Tibial artery (tissue), 4 donors: Measurements from ENCODE around the gene NR2C1.
"Not testable (repeated sequence)": the region's sequence is repeated elsewhere in the genome, so short reads cannot be mapped to it uniquely, and the experiment has no call there.

Experiments
- DNase-seq, 2 donors: peaks; one replicate each; pipeline ENCODE4 v3.0.0-alpha.2; 2019
- H3K27ac ChIP-seq, 2 donors: fragments of 200-600 bp; sonication (generic) in 1 of 2; 1 replicate in 1 of 2; 2 replicates in 1 of 2; pipeline ENCODE4 v1.5.1; 2018 to 2019; ENCODE audit warnings: mild to moderate bottlenecking in 1 of 2
- H3K27me3 ChIP-seq, 2 donors: fragments of 200-600 bp; sonication (generic) in 1 of 2; one replicate each; pipeline versions ENCODE4 v1.5.1 to v1.6.0; 2016 to 2019
- H3K36me3 ChIP-seq, 3 donors: fragments of 200-600 bp; sonication (generic) in 2 of 3; one replicate each; pipeline ENCODE4 v1.5.1; 2016 to 2019; ENCODE audit warnings: mild to moderate bottlenecking in 2 of 3
- H3K4me1 ChIP-seq, 4 donors: fragments of 200-600 bp; sonication (generic) in 2 of 4; 1 replicate in 3 of 4; 2 replicates in 1 of 4; pipeline ENCODE4 v1.5.1; 2016 to 2019
- H3K4me3 ChIP-seq, 2 donors: fragments of 200-600 bp; sonication (generic) in 1 of 2; 1 replicate in 1 of 2; 2 replicates in 1 of 2; pipeline ENCODE4 v1.5.1; 2018 to 2019; ENCODE audit warnings: mild to moderate bottlenecking in 2 of 2
- H3K9me3 ChIP-seq, 3 donors: fragments of 200-600 bp; sonication (generic) in 1 of 3; one replicate each; pipeline ENCODE4 v1.5.1; 2016 to 2019
- intact Hi-C: fragments of 100-400 bp; cut with DNase I; formaldehyde crosslinking; loops from one replicate; pipeline ENCODE4 v1.15.0; 2023; ENCODE audit warnings: low total_unique reads
- TF ChIP-seq, protein P1 (sequence below), 2 experiments: fragments of 200-600 bp in 1 of 2; fragments of 450-650 bp in 1 of 2; IDR thresholded peaks; one replicate each; pipeline ENCODE4 v1.5.1; 2017 to 2019; ENCODE audit warnings: antibody characterized with exemption in 2 of 2, mild to moderate bottlenecking in 1 of 2, moderate library complexity in 1 of 2

The NR2C1 gene

DNA sequence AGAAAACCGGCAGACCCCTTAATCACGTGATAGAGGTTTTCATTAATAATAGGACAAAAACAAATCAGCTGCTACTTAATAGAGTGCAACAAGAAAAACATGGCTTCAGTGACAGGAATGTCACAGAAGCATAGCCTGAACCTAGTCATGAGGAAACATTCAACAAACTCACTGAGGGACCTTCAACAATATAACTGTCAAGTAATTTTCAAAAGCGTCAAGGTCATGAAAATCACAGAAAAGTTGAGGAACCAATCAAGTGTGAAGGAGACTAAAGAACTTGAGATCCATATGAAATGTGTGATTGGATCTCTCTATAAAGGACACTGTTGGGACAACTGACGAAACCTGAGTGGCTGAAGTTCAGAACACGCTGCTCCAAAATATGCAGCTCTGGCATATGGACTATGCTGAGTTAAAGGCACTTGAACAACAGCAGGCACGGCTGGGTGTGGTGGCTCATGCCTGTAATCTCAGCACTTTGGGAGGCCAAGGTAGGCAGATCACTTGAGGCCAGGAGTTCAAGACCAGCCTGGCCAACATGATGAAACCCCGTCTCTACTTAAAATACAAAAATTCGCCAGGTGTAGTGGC is 86.2 kb downstream of the NR2C1 start:
- Histone ChIP-seq H3K9me3 (no peaks in the 10 kb centered on the region), H3K4me1 (no peaks in the 10 kb centered on the region), H3K27me3 (no peaks in the 10 kb centered on the region), H3K4me3 (no peak overlapping the region), H3K27ac (no peak overlapping the region), H3K36me3 (peaks cover 0 to 27% (median under 1%) of the 10 kb centered on the region in 3 donors)
- intact Hi-C loops, result no loop called here
- DNase-seq, result no peak
- TF ChIP-seq, protein P1, sequence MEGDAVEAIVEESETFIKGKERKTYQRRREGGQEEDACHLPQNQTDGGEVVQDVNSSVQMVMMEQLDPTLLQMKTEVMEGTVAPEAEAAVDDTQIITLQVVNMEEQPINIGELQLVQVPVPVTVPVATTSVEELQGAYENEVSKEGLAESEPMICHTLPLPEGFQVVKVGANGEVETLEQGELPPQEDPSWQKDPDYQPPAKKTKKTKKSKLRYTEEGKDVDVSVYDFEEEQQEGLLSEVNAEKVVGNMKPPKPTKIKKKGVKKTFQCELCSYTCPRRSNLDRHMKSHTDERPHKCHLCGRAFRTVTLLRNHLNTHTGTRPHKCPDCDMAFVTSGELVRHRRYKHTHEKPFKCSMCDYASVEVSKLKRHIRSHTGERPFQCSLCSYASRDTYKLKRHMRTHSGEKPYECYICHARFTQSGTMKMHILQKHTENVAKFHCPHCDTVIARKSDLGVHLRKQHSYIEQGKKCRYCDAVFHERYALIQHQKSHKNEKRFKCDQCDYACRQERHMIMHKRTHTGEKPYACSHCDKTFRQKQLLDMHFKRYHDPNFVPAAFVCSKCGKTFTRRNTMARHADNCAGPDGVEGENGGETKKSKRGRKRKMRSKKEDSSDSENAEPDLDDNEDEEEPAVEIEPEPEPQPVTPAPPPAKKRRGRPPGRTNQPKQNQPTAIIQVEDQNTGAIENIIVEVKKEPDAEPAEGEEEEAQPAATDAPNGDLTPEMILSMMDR (IDR thresholded peaks at IDR 0.05), result no peak

DNA sequence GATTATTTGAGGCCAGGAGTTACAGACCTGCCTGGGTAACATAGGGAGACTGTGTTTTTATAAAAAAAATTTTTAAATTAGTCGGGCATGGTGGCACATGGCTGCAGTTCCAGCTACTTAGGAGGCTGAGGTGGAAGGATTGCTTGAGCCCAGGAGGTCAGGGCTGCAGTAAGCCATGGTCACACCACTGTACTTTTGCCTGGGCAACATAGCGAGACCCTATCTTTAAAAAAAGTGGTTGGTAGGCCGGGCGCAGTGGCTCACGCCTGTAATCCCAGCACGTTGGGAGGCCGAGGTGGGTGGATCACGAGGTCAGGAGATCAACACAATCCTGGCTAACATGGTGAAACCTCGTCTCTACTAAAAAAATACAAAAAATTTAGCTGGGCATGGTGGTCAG is 88.3 kb downstream of the NR2C1 start:
- H3K27ac ChIP-seq, DNase-seq, intact Hi-C loops, H3K4me1 ChIP-seq, H3K9me3 ChIP-seq, H3K4me3 ChIP-seq, H3K27me3 ChIP-seq, H3K36me3 ChIP-seq: not testable (repeated sequence)

DNA sequence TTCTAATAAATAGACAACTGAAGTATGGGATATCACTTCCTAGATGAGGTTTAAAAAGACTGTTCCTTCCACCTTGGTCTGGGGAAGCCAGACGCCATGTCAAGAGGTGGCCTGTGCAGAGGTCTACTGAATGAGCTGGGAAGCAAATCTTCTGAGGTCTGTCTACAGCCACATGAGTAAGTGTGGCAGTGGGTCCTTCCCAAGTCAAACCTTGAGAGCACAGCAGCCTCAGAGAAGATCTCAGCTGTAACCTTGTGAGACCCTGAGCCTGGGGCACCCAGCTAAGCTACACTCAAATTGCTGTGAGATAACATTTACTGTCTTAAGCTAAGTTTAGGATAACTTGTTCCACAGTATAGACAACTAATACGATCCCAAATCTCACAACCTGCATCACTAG is 90.1 kb downstream of the NR2C1 start:
- Histone ChIP-seq H3K27me3 (no peaks in the 10 kb centered on the region), H3K4me1 (no peaks in the 10 kb centered on the region), H3K27ac (no peak overlapping the region), H3K4me3 (no peak overlapping the region), H3K36me3 (no peaks in the 10 kb centered on the region), H3K9me3 (no peaks in the 10 kb centered on the region)
- DNase-seq, result no peak
- intact Hi-C loops, result no loop called here
- TF ChIP-seq, protein P1 (IDR thresholded peaks at IDR 0.05), result no peak

DNA sequence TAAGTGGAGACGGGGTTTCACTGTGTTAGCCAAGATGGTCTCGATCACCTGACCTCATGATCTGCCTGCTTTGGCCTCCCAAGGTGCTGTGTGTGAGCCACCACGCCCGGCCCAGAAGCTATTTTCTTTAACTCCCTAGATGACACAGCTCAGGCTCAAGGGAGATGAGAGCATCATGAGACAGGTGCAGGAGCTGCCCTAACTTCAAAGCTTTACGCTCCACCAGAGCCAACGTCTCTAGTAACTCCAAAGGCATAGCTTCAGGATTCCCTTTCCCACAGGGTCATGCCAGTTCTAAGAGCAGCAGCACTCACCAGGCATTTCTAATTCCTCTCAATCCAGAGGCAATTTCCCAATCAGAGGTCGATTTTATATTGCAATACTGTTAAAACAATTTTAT is 91.0 kb downstream of the NR2C1 start:
- TF ChIP-seq, protein P1 (IDR thresholded peaks at IDR 0.05), result no peak
- Histone ChIP-seq H3K4me1 (no peaks in the 10 kb centered on the region), H3K27ac (no peak overlapping the region), H3K36me3 (no peaks in the 10 kb centered on the region), H3K4me3 (no peak overlapping the region), H3K9me3 (no peaks in the 10 kb centered on the region), H3K27me3 (no peaks in the 10 kb centered on the region)
- intact Hi-C loops, result no loop called here
- no peak for DNase-seq

DNA sequence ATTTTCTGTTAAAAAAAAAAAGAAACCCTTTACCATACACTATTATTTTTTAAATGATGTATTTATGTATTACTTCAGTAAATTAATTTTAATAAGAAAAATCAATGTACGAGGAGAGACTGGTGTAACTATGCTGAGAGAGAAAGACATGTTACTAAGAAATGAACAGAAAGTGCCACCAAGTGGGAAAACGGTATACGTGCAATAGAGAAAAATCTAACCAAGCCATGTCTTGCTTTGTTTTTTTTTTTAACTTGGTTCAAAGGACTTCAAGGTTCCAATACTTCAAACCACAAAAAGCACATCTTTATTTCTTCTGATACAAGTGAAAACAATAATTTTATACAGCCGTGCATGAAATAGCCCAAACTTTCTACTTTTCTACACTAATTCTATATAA is 92.8 kb downstream of the NR2C1 start:
- no peak overlapping the region for H3K4me3 ChIP-seq
- H3K27ac ChIP-seq, result no peak overlapping the region
- H3K9me3 ChIP-seq, result no peaks in the 10 kb centered on the region
- peaks cover 0 to 3% (median 0%) of the 10 kb centered on the region in 3 donors for H3K36me3 ChIP-seq
- intact Hi-C loops, result no loop called here
- no peaks in the 10 kb centered on the region for H3K4me1 ChIP-seq
- H3K27me3 ChIP-seq, result no peaks in the 10 kb centered on the region
- TF ChIP-seq, protein P1 (IDR thresholded peaks at IDR 0.05), result no peak
- DNase-seq, result no peak

DNA sequence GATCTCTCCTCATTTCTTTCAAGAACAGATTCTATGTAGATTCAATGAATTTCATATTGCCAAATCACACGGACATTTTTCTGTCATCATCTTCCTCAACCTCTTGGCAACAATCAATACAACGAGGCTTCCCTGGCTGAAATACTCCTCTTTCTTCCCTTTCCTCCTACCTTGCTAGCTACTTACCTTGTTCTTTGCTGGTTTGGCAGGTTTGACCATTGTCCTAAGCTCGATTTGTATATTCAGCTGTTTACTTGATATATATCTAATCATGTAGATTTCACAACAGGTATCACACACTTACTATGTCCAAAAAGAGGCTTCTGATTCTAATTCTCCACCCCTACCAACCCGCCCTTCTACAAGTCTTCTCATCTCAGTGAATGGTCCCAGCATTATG is 93.5 kb downstream of the NR2C1 start:
- H3K4me1 ChIP-seq, result no peaks in the 10 kb centered on the region
- no peaks in the 10 kb centered on the region for H3K9me3 ChIP-seq
- peaks cover 0 to 5% (median 0%) of the 10 kb centered on the region in 3 donors for H3K36me3 ChIP-seq
- no peak for DNase-seq
- no peaks in the 10 kb centered on the region for H3K27me3 ChIP-seq
- H3K4me3 ChIP-seq, result no peak overlapping the region
- H3K27ac ChIP-seq, result no peak overlapping the region
- TF ChIP-seq, protein P1 (IDR thresholded peaks at IDR 0.05), result no peak
- intact Hi-C loops, result no loop called here
